K562 (cell line): Measurements from ENCODE around the gene TMSB4X. TPM values are rescaled to one million over a fixed set of nuclear protein-coding genes. Genes with fewer than 3 reads are reported as not detected.

ENCODE experiments used
- ATAC-seq: fragments of 200-7000 bp; cut with Tn5 transposase; 3 replicates; pipeline ENCODE4 v1.9.1; 2020; ENCODE audit warnings: moderate library complexity
- BruUV-seq: library from RNA; stranded (reverse); fragments of 400-500 nt; replicated peaks from 2 replicates; lab custom pipeline; 2021; lab: Mats Ljungman, UMichigan
- CTCF ChIA-PET: fragments of 300-600 bp; formaldehyde crosslinking; extraction: SDS; loops from one replicate; lab custom pipeline; 2021; ENCODE audit warnings: low intra/inter-chr PET ratio; lab: Yijun Ruan, JAX
- POLR2A ChIA-PET: fragments of 300-600, 350-650 bp; sonication (Branson Sonifier 250); formaldehyde crosslinking; extraction: SDS; loops from one replicate; lab custom pipeline; 2021; ENCODE audit warnings: antibody characterized with exemption, inconsistent platforms; lab: Yijun Ruan, JAX
- DNase-seq, 4 experiments: peaks; one replicate each; pipeline versions ENCODE4 v3.0.0 to v3.0.0-alpha.2; 2011 to 2018; ENCODE audit warnings: low spot score in 3 of 4, mixed read lengths in 3 of 4; ENCODE audit errors: extremely low read depth in 1 of 4
- FAIRE-seq: peaks from 2 replicates; lab custom pipeline; 2011; peaks lifted over from hg19 to GRCh38; lab: Jason Lieb, UNC
- H2AFZ ChIP-seq: 2 replicates; pipeline ENCODE4 v1.6.0; 2011; ENCODE audit warnings: low read depth, low read length, control low read depth, inconsistent platforms
- H3K27ac ChIP-seq: fragments of 200-600 bp; 3 replicates; pipeline ENCODE4 v1.8.0; 2011; ENCODE audit warnings: low read depth, mild to moderate bottlenecking, control low read depth, inconsistent platforms, low read length, moderate library complexity, mixed read lengths; ENCODE audit errors: extremely low read depth
- H3K27me3 ChIP-seq, 2 experiments: fragments of 300-600 bp in 1 of 2; 2 replicates in 1 of 2; 3 replicates in 1 of 2; pipeline versions ENCODE4 v1.6.0 to v1.8.0; 2011; ENCODE audit warnings: inconsistent platforms in 2 of 2, low read length in 2 of 2, mild to moderate bottlenecking in 1 of 2, mixed read lengths in 1 of 2, moderate library complexity in 1 of 2; ENCODE audit not compliant: control insufficient read depth in 2 of 2, insufficient read depth in 2 of 2
- H3K36me3 ChIP-seq: fragments of 300-600 bp; 3 replicates; pipeline ENCODE4 v1.8.0; 2011; ENCODE audit warnings: mild to moderate bottlenecking, low read length, inconsistent platforms; ENCODE audit not compliant: control insufficient read depth, insufficient read depth
- H3K4me1 ChIP-seq, 2 experiments: fragments of 200-600 bp in 1 of 2; replicated peaks in 1 of 2; 2 replicates in 1 of 2; 3 replicates in 1 of 2; pipeline versions ENCODE4 v1.5.1 to v1.8.0; 2011; ENCODE audit warnings: inconsistent platforms in 2 of 2, low read length in 2 of 2, mild to moderate bottlenecking in 1 of 2, mixed read lengths in 1 of 2, moderate library complexity in 1 of 2; ENCODE audit not compliant: control insufficient read depth in 2 of 2, insufficient read depth in 2 of 2
- H3K4me2 ChIP-seq: 2 replicates; pipeline ENCODE4 v1.6.1; 2011; ENCODE audit warnings: low read length, control low read depth, inconsistent platforms, mixed read lengths; ENCODE audit not compliant: insufficient read depth
- H3K4me3 ChIP-seq: fragments of 200-600 bp; sonication (generic), shearing (Covaris generic); 2 replicates; pipeline ENCODE4 v1.5.1; 2016; ENCODE audit warnings: control low read depth, inconsistent platforms
- H3K79me2 ChIP-seq: fragments of 200-600 bp; 3 replicates; pipeline ENCODE4 v1.8.0; 2011; ENCODE audit warnings: low read length, inconsistent platforms; ENCODE audit not compliant: control insufficient read depth, insufficient read depth
- H3K9ac ChIP-seq, 2 experiments: 2 replicates each; pipeline versions ENCODE4 v1.6.0 to v1.6.1; 2011; ENCODE audit warnings: low read depth in 2 of 2, low read length in 2 of 2, control low read depth in 1 of 2, inconsistent platforms in 1 of 2, mild to moderate bottlenecking in 1 of 2, mixed read lengths in 1 of 2; ENCODE audit not compliant: insufficient read depth in 1 of 2
- H3K9me1 ChIP-seq: one replicate; pipeline ENCODE4 v1.6.0; 2011; ENCODE audit warnings: inconsistent platforms, mild to moderate bottlenecking, low read length, moderate library complexity; ENCODE audit not compliant: control insufficient read depth, insufficient read depth
- H3K9me3 ChIP-seq: replicated peaks from 2 replicates; pipeline ENCODE4 v1.5.1; 2011; ENCODE audit warnings: low read depth, low read length, inconsistent platforms; ENCODE audit not compliant: control insufficient read depth, insufficient read depth
- H4K20me1 ChIP-seq: replicated peaks from 2 replicates; pipeline ENCODE4 v1.6.1; 2011; ENCODE audit warnings: low read length, inconsistent platforms, mixed read lengths; ENCODE audit not compliant: control insufficient read depth, insufficient read depth
- CBX1 ChIP-seq: sonication (generic); IDR thresholded peaks from 2 replicates; pipeline ENCODE4 v1.6.1; 2016; ENCODE audit warnings: antibody characterized with exemption, low read depth, mild to moderate bottlenecking
- MEIS2 ChIP-seq: fragments of 450-650 bp; IDR thresholded peaks from 2 replicates; pipeline ENCODE4 v1.6.1; 2014; ENCODE audit warnings: mild to moderate bottlenecking; ENCODE audit not compliant: partially characterized antibody
- WGBS: fragments of 100-300 bp; shearing (Covaris generic); methylation state at CpG from one replicate; pipeline ENCODE4 v1.1.6; 2016; ENCODE audit warnings: low coverage, mixed read lengths; ENCODE audit not compliant: insufficient coverage; ENCODE audit errors: missing lambda C conversion rate; 5-methylcytosine and 5-hydroxymethylcytosine counted together
- in situ Hi-C: fragments of 300-500 bp; cut with MboI; formaldehyde crosslinking; loops from 4 replicates; pipeline ENCODE4 v1.15.0; 2018; ENCODE audit warnings: inconsistent platforms, mixed read lengths
- intact Hi-C: fragments of 100-400 bp; cut with micrococcal nuclease; formaldehyde crosslinking; loops from 2 replicates; pipeline ENCODE4 v1.14.2; 2022
- polyA plus RNA-seq, 8 experiments: library from polyadenylated mRNA; depleted of rRNA in 4 of 8; stranded (reverse) in 5 of 8; unstranded in 3 of 8; fragments of >200 nt; fragmentation: Nextera tagmentation in 2 of 8; fragmentation: Illumina TruSeq in 1 of 8; extraction: Ambion mirVana in 2 of 8; extraction: Trizol in 1 of 8; gene quantifications; 2 replicates each; pipeline versions ENCODE4 v1.2.1 to v1.2.3, GENCODE V29; 2011 to 2014; ENCODE audit warnings: inconsistent platforms in 1 of 8, missing spikeins in 1 of 8
- total RNA-seq, 7 experiments: library from RNA; depleted of rRNA in 6 of 7; stranded (reverse); fragments of >200 nt in 6 of 7; fragmentation: Illumina TruSeq in 2 of 7; extraction: Trizol in 2 of 7; gene quantifications; 2 replicates each; pipeline versions ENCODE4 v1.2.1 to v1.2.3, GENCODE V29; 2011 to 2021; ENCODE audit warnings: low replicate concordance in 1 of 7
- TF ChIP-seq, protein P1 (sequence below), 2 experiments: IDR thresholded peaks in 1 of 2; conservative IDR thresholded peaks in 1 of 2; 2 replicates each; pipeline ENCODE4 v1.6.1; 2016; ENCODE audit warnings: low read depth in 2 of 2, mild to moderate bottlenecking in 1 of 2, missing compliant biosample characterization in 1 of 2, missing genetic modification characterization in 1 of 2, moderate library complexity in 1 of 2

TMSB4X gene
- total and polyA plus RNA-seq, 9 of the 15 experiments (the other 6 are each of a cell fraction or from before 2014, with no cell fraction given): 1,035 to 2,035 (median 1,529) TPM

DNA sequence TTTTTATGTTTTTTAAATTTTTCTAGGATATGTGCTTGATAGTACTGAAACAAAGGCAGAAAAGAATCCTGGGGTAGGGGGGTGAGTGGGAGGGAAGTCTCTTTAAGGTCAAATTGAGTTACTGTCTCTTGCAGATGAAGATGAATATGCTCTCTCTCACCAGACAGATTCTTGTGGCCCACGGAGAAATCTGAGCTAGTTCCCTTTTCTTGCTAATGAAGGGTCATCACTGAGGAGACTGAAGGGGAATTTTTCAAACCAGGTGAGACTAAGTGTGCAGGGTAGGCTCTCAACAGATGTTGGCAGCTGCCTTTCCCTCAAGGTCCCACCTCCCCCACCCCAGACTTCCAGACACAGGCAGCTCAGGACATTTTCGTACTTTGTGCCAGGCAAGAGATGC lies 48.0 kb downstream of the TMSB4X start:
- H3K4me1 ChIP-seq: no peaks in the 10 kb centered on the region; a peak in 1 of 5 replicates
- no peaks in the 10 kb centered on the region for H3K9me3 ChIP-seq
- ChIA-PET POLR2A (no interaction called here), CTCF (no interaction called here)
- FAIRE-seq (no peak), DNase-seq (no peak), ATAC-seq (no peak)
- no peak overlapping the region for H2AFZ ChIP-seq
- TF ChIP-seq, protein P1, sequence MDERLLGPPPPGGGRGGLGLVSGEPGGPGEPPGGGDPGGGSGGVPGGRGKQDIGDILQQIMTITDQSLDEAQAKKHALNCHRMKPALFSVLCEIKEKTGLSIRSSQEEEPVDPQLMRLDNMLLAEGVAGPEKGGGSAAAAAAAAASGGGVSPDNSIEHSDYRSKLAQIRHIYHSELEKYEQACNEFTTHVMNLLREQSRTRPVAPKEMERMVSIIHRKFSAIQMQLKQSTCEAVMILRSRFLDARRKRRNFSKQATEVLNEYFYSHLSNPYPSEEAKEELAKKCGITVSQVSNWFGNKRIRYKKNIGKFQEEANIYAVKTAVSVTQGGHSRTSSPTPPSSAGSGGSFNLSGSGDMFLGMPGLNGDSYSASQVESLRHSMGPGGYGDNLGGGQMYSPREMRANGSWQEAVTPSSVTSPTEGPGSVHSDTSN (CRISPR knock-in tag; IDR thresholded peaks at IDR 0.05; ENCODE audit: low read depth): no peak
- TF ChIP-seq, protein P1 (tag; conservative IDR thresholded peaks at IDR 0.05; ENCODE audit: low read depth): peak; percentile 45
- no peak for TF ChIP-seq CBX1
- peak; percentile 19 for TF ChIP-seq MEIS2
- intact Hi-C loops: no loop called here
- no peak overlapping the region for H3K27ac ChIP-seq
- no TSS peak for BruUV-seq
- H3K4me2 ChIP-seq: no peak overlapping the region
- no peaks in the 10 kb centered on the region for H3K79me2 ChIP-seq
- no peaks in the 10 kb centered on the region for H3K9me1 ChIP-seq
- H3K9ac ChIP-seq: no peak overlapping the region
- in situ Hi-C loops: no loop called here
- no peaks in the 10 kb centered on the region for H4K20me1 ChIP-seq
- no peaks in the 10 kb centered on the region for H3K27me3 ChIP-seq
- WGBS: 30% methylated on average over 2 of the region's 2 CpGs
- H3K4me3 ChIP-seq: no peak overlapping the region
- H3K36me3 ChIP-seq: no peaks in the 10 kb centered on the region
